ENCODE data around the gene ASB18. TPM values are rescaled to one million over a fixed set of nuclear protein-coding genes. Genes with fewer than 3 reads are reported as not detected.
A peak's percentile ranks its signal among the peaks of the same experiment; 100 is the strongest.

The ASB18 gene
- total RNA-seq, 2 experiments from 2014 or later = not detected

GRCh38 chr2:236168110-236169080 lies 95.8 kb downstream of the ASB18 start, which contains the start of gene GBX2:
GBX2 (minus strand) TSS chr2:236168386; CDS start chr2:236167971, 415 bp downstream.
- POLR2A ChIA-PET = no interaction called here
- ATAC-seq (ENCODE audit: low read depth) = no peak

GRCh38 chr2:236167297-236168109 lies 96.7 kb downstream of the ASB18 start:
- Mint-ChIP-seq H3K36me3 (peaks cover 2% of the 10 kb centered on the region), H3K27me3 (peaks cover 63% of the 10 kb centered on the region), H3K9me3 (peaks cover 3% of the 10 kb centered on the region), H3K27ac (no peak overlapping the region), H3K4me3 (no peak overlapping the region), H3K4me1 (peaks cover 10% of the 10 kb centered on the region)
- POLR2A ChIA-PET = no interaction called here
- DNase-seq = no peak
- no peak for ATAC-seq (ENCODE audit: low read depth)

More at GRCh38 chr2:236168110-236169080, 95.8 kb downstream of the ASB18 start, which contains the start of gene GBX2:
- H3K36me3 Mint-ChIP-seq = peaks cover 2% of the 10 kb centered on the region
- peaks cover 61% of the 10 kb centered on the region for H3K27me3 Mint-ChIP-seq
- peaks cover 10% of the 10 kb centered on the region for H3K4me1 Mint-ChIP-seq
- no peak within 1 kb of the TSS for H3K4me3 Mint-ChIP-seq
- peaks cover 3% of the 10 kb centered on the region for H3K9me3 Mint-ChIP-seq
- DNase-seq = no peak
- peak within 1 kb of the TSS; percentile 67 for H3K27ac Mint-ChIP-seq

- POLR2A ChIA-PET = no interaction called here
- DNase-seq = no peak
- H3K27me3 Mint-ChIP-seq = peaks cover 61% of the 10 kb centered on the region
- H3K4me1 Mint-ChIP-seq = peaks cover 9% of the 10 kb centered on the region
- H3K9me3 Mint-ChIP-seq = peaks cover 3% of the 10 kb centered on the region
- no peak overlapping the region for H3K4me3 Mint-ChIP-seq
- ATAC-seq (ENCODE audit: low read depth) = no peak
- H3K27ac Mint-ChIP-seq = peak overlapping the region; percentile 65
- H3K36me3 Mint-ChIP-seq = peaks cover 2% of the 10 kb centered on the region
Measured at GRCh38 chr2:236166796-236167296, 97.4 kb downstream of the ASB18 start.

DNA sequence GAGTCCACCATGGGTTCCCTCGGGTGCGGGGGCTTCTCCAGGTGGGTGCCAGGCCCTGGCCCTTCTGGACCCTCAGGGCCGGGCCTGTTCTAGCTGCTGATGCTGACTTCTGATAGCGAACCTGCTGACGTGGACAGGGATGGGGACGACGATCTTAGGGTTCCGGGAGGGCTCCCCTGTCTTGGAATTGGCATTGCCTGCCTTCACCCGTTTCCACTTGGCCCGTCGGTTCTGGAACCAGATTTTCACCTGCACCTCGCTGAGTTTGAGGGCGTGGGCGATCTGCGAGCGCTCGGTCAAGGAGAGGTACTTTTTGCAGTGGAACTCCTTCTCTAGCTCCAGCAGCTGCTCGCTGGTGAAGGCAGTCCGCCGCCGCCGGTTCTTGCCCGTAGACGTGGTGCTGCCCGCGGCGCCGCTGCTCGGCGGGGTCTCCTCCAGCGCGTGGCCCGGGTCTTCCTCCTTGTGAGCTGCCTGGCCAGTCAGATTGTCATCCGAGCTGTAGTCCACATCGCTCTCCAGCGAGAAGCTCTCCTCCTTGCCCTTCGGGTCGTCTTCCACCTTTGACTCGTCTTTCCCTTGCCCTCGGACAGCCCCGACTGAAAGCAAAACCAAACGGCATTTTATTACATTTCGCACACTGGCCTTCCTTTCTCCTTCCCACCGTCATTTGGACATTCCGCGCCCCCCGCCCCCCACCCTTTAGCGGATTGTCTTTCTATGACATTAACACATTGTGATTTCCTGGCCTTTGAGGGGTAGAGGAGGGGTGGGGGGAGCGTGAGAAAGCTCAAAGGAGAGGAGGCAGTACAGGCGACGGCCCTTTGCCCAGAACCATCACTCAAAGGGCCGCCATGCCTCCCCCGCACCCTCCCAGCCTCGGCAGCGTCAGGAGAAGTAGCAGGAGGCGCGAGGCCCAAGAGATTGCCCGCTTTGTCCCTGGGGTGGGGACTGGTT lies 98.1 kb downstream of the ASB18 start:
- Mint-ChIP-seq H3K4me3 (peak overlapping the region; percentile 39), H3K36me3 (peaks cover 2% of the 10 kb centered on the region), H3K27ac (peak overlapping the region; percentile 65), H3K9me3 (peaks cover 3% of the 10 kb centered on the region), H3K4me1 (peaks cover 9% of the 10 kb centered on the region), H3K27me3 (peaks cover 63% of the 10 kb centered on the region)
- POLR2A ChIA-PET = interaction anchor here (0.7 kb wide), 1 partner anchor 260 kb away, joined by 3 read pairs; no protein-coding TSS in a partner anchor
- ATAC-seq (ENCODE audit: low read depth) (no peak), DNase-seq (no peak)

GRCh38 chr2:236164925-236165841 lies 99.0 kb downstream of the ASB18 start:
- peaks cover 6% of the 10 kb centered on the region for H3K4me1 Mint-ChIP-seq
- DNase-seq (no peak), ATAC-seq (ENCODE audit: low read depth) (no peak)
- POLR2A ChIA-PET = no interaction called here
- peaks cover 2% of the 10 kb centered on the region for H3K36me3 Mint-ChIP-seq
- no peak overlapping the region for H3K4me3 Mint-ChIP-seq
- peaks cover 60% of the 10 kb centered on the region for H3K27me3 Mint-ChIP-seq
- H3K27ac Mint-ChIP-seq = peak overlapping the region; percentile 21
- H3K9me3 Mint-ChIP-seq = peaks cover 2% of the 10 kb centered on the region

DNA sequence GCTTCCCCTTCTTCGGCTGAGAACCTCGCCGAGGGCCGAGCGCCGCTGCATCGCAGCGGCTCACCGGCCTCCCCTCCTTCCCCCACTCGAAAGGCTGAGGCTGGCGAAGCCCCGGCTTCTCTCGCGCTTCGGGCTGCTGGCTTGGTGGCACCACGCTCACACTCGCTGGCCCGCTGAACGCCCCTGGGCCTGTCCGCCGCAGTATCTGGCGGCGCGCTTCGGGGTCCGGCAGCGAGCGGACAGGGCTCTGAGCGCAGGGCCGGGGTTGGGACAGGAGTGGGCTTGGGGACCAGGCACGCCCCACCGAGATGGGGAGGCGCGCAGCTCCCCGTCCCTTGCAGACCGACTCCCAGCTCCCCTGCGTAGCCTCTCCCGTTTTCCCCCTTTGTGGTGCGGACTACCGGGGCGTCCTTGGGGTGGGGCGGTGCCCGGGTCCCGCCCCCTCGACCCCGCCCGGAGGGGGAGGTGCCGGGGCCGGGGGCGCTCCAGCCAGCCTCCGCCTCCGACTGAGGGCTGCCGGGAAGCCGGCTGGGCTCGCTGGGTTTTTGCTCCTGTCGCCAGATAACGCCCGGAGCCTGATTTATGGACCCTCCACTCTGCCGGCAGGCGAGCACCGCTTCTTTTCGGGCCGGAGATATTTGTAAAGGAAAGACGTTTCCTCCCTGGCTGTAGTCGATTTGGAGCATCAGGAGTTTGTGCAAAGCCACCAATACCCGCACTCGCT lies 99.8 kb downstream of the ASB18 start:
- peaks cover 2% of the 10 kb centered on the region for H3K9me3 Mint-ChIP-seq
- POLR2A ChIA-PET = no interaction called here

DNA sequence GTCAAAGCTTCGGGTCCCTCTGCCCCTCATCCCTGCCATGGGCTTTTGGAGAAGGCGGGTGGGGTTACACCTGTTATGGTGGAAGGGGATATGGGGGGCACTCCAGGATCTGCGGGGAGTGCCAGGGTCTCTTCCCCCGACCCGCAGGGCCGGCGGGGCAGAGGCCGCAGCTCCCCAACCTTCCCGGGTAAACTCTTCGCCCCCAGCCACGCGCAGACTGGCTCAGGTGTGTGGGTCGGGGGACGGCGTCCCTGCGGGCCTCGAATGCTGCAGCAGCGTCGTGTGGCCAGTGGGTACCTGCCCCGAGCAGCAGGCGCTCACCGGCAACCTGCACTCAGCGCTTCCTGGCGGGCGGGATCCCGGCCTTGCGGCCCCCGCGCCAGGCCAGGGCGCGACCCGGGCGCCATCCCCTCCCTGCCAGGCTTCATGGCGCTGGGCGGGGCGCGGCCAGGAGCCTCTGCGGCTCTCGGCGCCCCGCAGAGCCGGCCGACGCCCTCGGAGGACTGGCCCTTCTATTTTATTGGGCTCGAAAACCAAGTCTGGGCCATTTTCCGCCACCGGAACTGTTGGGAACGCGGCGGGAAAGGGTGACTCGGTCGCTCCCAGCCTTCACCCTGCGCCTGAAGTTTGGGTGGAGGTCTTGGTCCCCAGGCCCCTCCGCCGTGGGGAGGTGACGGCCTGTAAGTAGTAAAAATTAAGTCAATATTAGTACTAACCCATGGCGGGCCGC lies 100.6 kb downstream of the ASB18 start:
- Mint-ChIP-seq H3K36me3 (no peaks in the 10 kb centered on the region), H3K4me3 (no peak overlapping the region), H3K4me1 (peaks cover 2% of the 10 kb centered on the region), H3K9me3 (peaks cover 2% of the 10 kb centered on the region), H3K27me3 (peaks cover 52% of the 10 kb centered on the region), H3K27ac (no peak overlapping the region)
- ATAC-seq (ENCODE audit: low read depth) (no peak), DNase-seq (no peak)
- POLR2A ChIA-PET = no interaction called here

More for the DNA sequence above, 99.8 kb downstream of the ASB18 start:
- Mint-ChIP-seq H3K27ac (no peak overlapping the region), H3K4me3 (no peak overlapping the region), H3K36me3 (peaks cover under 1% of the 10 kb centered on the region), H3K27me3 (peaks cover 54% of the 10 kb centered on the region), H3K4me1 (peaks cover 3% of the 10 kb centered on the region)
- ATAC-seq (ENCODE audit: low read depth) (no peak), DNase-seq (no peak)

DNA sequence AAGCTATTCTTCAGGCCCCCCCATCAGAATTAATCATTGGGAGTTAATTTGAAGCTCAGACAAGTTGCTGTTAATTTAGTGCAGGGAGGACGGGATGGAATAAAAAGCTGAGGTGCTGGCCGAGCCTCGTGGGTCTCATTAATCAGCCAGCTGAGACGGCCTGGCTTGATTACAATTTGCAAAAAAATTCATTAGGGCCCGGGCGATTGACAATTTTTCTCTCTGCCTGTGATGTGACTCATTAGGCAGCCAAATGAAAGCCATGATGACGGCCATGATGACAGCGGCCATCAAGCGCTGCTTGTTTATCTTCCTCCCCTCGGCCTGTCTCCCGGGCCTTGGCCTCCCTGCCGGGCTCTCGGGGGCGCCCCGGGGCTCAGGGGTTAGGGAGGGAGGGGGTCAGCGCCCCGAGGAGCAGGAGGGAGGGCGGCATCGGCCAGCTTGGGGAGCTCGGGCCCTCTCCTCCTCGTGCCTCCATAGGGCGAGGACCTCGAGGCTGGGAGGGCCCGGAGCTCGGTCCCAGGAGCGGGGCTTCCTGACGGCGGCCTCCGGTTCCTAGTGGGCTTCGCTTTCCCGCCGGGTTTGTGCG lies 101.2 kb downstream of the ASB18 start:
- H3K9me3 Mint-ChIP-seq = peaks cover 2% of the 10 kb centered on the region
- DNase-seq (no peak), ATAC-seq (ENCODE audit: low read depth) (no peak)
- peaks cover 59% of the 10 kb centered on the region for H3K27me3 Mint-ChIP-seq
- H3K27ac Mint-ChIP-seq = no peak overlapping the region
- POLR2A ChIA-PET = no interaction called here
- H3K4me3 Mint-ChIP-seq = no peak overlapping the region
- H3K36me3 Mint-ChIP-seq = no peaks in the 10 kb centered on the region
- peaks cover 2% of the 10 kb centered on the region for H3K4me1 Mint-ChIP-seq

DNA sequence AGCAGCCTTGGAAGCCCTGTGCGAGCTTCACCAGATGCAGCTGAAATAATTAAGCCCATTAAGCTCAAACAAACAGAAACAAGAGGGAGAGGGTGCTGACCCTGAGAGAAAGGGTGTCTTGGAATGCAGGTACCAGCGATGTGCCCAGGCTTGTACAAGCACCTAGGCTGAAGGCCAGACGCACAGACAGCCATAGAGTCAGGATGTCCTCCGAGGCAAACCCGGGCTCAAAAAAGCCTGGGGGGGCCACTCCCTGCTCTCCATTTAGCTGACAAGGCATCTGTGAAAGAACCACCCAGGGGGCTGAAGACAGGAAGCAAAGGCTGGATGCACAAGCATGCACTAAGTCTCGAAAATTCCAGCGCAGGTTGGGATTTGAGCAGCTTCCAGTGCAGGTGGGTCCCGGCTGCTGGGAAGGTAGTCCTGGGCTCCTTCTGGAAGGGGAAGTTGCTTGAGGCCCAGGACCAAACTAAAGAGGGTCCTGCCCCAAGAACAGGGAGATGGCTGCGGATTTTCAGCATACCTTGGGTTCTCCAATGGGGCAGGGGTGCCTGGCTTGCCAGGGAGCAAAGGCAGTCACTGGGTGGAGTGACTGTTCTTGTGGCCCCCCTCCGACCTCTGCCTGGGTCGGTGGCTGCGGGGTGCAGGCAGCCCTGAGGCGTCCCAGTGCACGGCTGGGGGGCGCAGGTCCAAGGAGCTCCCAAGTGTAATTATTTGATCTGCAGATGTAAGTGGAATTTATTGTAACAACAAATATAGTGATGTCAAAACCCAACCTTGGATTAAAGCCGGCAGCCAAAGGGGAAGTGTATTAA lies 102.0 kb downstream of the ASB18 start:
- no peak overlapping the region for H3K4me3 Mint-ChIP-seq
- peaks cover 2% of the 10 kb centered on the region for H3K4me1 Mint-ChIP-seq
- POLR2A ChIA-PET = no interaction called here
- ATAC-seq (ENCODE audit: low read depth) (no peak), DNase-seq (no peak)
- no peak overlapping the region for H3K27ac Mint-ChIP-seq
- H3K36me3 Mint-ChIP-seq = no peaks in the 10 kb centered on the region
- peaks cover 66% of the 10 kb centered on the region for H3K27me3 Mint-ChIP-seq
- H3K9me3 Mint-ChIP-seq = peaks cover 2% of the 10 kb centered on the region

- Mint-ChIP-seq H3K9me3 (peaks cover 2% of the 10 kb centered on the region), H3K27ac (no peak overlapping the region), H3K36me3 (no peaks in the 10 kb centered on the region), H3K4me1 (peaks cover 2% of the 10 kb centered on the region), H3K4me3 (no peak overlapping the region), H3K27me3 (peaks cover 62% of the 10 kb centered on the region)
- POLR2A ChIA-PET = no interaction called here
- ATAC-seq (ENCODE audit: low read depth) (no peak), DNase-seq (no peak)
Measured at GRCh38 chr2:236161531-236161930, 102.7 kb downstream of the ASB18 start.
